ENCODE results near the gene NDUFAF2.
"Not testable (repeated sequence)": the region's sequence is repeated elsewhere in the genome, so short reads cannot be mapped to it uniquely, and the experiment has no call there.

Gene NDUFAF2

DNA sequence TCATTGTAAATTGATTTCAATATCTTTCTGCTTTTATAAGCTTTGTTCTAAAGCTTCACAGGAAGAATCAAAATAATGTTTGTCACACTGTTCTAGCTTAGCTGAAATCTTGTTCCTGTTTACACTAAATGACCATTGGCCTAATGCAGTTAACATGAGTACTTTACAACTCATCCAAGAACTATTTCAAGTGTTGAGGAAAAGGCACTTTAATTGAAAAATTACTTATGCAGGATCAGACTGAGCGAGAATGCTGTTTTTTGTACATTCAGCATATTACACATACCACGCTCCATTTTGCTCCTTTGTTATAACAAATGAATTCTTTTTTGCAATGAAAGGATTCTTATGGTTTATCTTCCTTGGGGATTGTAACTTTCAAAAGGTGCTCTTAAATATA lies 239.7 kb downstream of the NDUFAF2 start:
- DNase-seq: no peak

DNA sequence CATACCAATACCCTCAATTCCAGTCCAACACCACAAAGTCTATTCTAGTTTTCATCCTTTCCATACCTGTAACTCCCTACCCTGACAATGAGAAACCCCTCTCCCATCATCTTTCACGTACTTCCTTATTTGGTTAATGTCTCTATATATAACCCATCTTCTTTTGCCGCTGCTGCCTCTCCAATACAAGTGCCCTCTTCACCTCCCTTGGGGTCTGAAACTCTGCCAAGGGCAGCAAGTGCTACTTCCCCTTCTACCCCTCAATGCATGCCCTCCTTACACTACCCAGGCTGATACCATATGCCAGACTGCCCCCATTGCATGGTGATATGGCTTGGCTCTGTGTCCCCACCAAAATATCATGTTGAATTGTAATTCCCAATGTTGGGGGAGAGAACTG lies 241.6 kb downstream of the NDUFAF2 start:
- DNase-seq: no peak

DNA sequence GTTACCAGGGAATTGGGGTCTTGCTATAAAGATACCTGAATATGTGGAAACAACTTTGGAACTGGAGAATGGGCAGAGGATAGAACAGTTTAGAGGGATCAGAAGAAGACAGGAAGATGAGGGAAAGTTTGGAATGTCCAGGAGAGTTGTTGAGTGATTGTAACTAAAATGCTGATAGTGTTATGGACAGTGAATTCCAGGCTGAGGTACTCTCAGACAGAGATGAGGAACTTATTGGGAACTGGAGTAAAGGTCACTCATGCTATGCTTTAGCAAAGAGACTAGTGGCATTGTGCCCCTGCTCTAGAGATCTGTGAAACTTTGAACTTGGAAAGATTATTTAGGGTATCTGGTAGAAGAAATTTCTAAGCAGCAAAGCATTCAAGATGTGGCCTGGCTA lies 242.3 kb downstream of the NDUFAF2 start:
- DNase-seq: not testable (repeated sequence)

DNA sequence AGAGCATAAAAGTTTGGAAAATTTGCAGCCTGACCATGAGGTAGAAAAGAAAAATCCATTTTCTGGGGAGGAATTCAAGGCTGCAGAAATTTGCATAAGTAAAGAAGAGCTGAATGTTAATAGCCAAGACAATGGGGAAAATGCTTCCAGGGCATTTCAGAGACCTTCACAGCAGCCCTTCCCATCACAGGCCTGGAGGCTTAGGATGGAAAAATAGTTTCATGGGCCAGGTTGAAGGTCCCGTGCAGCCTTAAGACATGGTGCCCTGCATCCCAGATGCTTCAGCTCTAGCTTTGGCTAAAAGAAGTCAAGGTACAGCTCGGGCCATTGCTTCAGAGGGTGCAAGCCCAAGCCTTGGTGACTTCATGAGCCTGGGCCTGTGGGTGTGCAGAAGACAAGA lies 242.8 kb downstream of the NDUFAF2 start:
- DNase-seq: not testable (repeated sequence)

DNA sequence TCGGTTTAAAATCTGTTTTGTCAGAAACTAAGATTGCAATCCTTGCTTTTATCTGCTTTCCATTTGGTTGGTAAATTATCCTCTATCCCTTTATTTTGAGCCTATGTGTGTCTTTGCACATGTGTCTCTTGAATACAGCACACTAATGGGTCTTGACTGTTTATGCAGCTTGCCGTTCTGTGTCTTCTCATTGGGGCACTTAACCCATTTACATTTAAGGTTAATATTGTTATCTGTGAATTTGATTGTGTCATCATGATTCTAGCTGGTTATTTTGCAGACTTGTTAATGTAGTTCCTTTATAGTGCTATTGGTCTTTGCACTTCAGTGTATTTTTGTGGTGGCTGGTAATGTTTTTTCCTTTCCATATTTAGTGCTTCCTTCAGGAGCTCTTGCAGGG lies 253.6 kb downstream of the NDUFAF2 start:
- no peak for DNase-seq

DNA sequence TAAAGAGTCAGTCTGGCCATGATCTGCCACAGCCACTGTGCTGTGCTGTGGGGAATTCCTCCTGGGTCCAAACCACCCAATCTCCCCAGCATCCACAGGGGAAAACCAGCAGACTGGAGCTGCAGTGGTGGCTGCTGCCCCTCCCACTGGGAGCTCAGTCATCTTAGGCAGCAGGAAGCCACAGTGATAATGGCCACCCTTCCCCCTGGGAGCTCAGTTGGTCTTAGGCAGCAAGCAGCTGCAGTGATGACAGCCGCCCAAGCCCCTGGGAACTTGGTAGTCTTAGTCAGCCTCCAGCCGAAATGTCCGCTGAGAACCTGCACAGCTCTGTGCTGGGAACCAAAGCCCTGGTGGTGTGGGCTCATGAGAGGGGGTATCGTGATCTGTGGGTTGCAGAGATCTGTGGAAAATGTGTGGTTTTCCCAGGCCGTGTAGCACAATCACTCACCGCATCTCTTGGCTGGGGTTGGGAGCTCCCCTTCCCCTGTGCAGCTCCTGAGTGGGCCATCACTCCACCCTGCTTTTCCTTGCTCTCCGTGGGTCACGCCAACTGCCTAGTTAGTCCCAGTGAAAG lies 255.7 kb downstream of the NDUFAF2 start:
- no peak for DNase-seq

DNA sequence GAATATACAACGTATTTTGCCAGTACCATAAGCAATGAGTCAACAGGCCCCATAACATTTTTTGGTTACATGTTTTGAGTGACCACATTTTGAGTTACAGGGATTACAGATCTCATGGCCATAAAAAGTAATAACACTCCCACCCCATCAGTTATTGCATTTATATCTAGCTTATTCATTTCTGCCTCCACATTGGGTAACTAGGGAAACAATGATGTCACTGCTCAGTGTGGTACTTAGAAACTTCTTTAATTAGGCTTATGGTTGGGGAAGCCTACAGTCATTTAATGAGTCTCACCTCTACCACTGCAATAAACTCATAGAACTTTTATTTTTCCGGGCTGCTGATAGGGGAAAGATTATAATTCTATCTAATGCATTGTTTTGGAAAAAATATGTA lies 257.2 kb downstream of the NDUFAF2 start:
- DNase-seq: no peak
